Sigmoid colon (tissue), 7 donors: ENCODE results near the gene PPM1A. TPM values are rescaled to one million over a fixed set of nuclear protein-coding genes. Genes with fewer than 3 reads are reported as not detected.

Experiments
- DNase-seq: peaks from one replicate; pipeline ENCODE4 v3.0.0-alpha.2; 2019
- H3K27ac ChIP-seq, 4 donors: fragments of 200-600 bp; sonication (generic); one replicate each; pipeline ENCODE4 v1.5.1; 2016 to 2019; ENCODE audit warnings: mild to moderate bottlenecking in 1 of 4
- H3K27me3 ChIP-seq, 3 donors: fragments of 200-600 bp; sonication (generic); one replicate each; pipeline ENCODE4 v1.5.1; 2019; ENCODE audit warnings: mild to moderate bottlenecking in 1 of 3
- H3K36me3 ChIP-seq, 4 donors: fragments of 200-600 bp; sonication (generic); one replicate each; pipeline ENCODE4 v1.5.1; 2016 to 2019
- H3K4me1 ChIP-seq, 4 donors: fragments of 200-600 bp; sonication (generic); one replicate each; pipeline ENCODE4 v1.5.1; 2017 to 2019
- H3K4me3 ChIP-seq, 4 donors: fragments of 200-600 bp; sonication (generic); one replicate each; pipeline ENCODE4 v1.5.1; 2017 to 2019; ENCODE audit warnings: mild to moderate bottlenecking in 2 of 4, moderate library complexity in 1 of 4
- H3K9me3 ChIP-seq, 4 donors: fragments of 200-600 bp in 3 of 4; sonication (generic) in 3 of 4; one replicate each; pipeline versions ENCODE4 v1.5.1 to v1.6.1; 2013 to 2019
- CTCF ChIP-seq, 4 experiments: fragments of 450-650 bp in 3 of 4; fragments of 200-600 bp in 1 of 4; IDR thresholded peaks; one replicate each; pipeline ENCODE4 v1.5.1; 2016 to 2019; ENCODE audit warnings: antibody characterized with exemption in 4 of 4, mild to moderate bottlenecking in 3 of 4, moderate library complexity in 2 of 4
- EP300 ChIP-seq, 4 donors: sonication (generic); formaldehyde crosslinking; IDR thresholded peaks; one replicate each; pipeline ENCODE4 v1.6.1; 2017; ENCODE audit warnings: antibody characterized with exemption in 4 of 4
- POLR2A ChIP-seq, 2 donors: fragments of 450-650 bp; IDR thresholded peaks; one replicate each; pipeline ENCODE4 v1.6.1; 2016; ENCODE audit warnings: antibody characterized with exemption in 2 of 2, mild to moderate bottlenecking in 2 of 2, moderate library complexity in 2 of 2
- POLR2AphosphoS5 ChIP-seq, 4 donors: sonication (generic); formaldehyde crosslinking; IDR thresholded peaks; one replicate each; pipeline ENCODE4 v1.6.1; 2017; ENCODE audit warnings: antibody characterized with exemption in 4 of 4
- WGBS, 2 donors: extraction: QIAGEN DNeasy Blood & Tissue Kit; methylation state at CpG; one replicate each; pipeline ENCODE4 v1.1.7; 2013; 5-methylcytosine and 5-hydroxymethylcytosine counted together
- intact Hi-C: fragments of 100-400 bp; cut with DNase I; formaldehyde crosslinking; loops from one replicate; pipeline ENCODE4 v1.15.1; 2023
- polyA plus RNA-seq, 3 donors: library from polyadenylated mRNA; stranded (reverse); fragments of 200-250 nt; gene quantifications; one replicate each; pipeline ENCODE4 v1.2.3, GENCODE V29; 2013
- total RNA-seq, 4 donors: library from RNA; depleted of rRNA; stranded (reverse); fragments of >200 nt; gene quantifications; one replicate each; pipeline ENCODE4 v1.1.0, GENCODE V29; 2016
- donor health status: healthy with polysubstance abuse.
- donor health status: Bipolar disorder and iron deficiency.
- donor health status: healthy.

Gene PPM1A
- total and polyA plus RNA-seq, 7 donors = 34.9 to 116 (median 55.6) TPM

- no peaks in the 10 kb centered on the region for H3K27me3 ChIP-seq
- H3K36me3 ChIP-seq = no peaks in the 10 kb centered on the region
- no peaks in the 10 kb centered on the region for H3K4me1 ChIP-seq
- DNase-seq = no peak
- no peak overlapping the region for H3K4me3 ChIP-seq
- H3K9me3 ChIP-seq = no peaks in the 10 kb centered on the region
- H3K27ac ChIP-seq = no peak overlapping the region
- intact Hi-C loops = no loop called here
- no peak for TF ChIP-seq CTCF (IDR thresholded peaks at IDR 0.05)
- no peak for TF ChIP-seq EP300 (IDR thresholded peaks at IDR 0.05)
- TF ChIP-seq POLR2A (IDR thresholded peaks at IDR 0.05) = no peak
- TF ChIP-seq POLR2AphosphoS5 (IDR thresholded peaks at IDR 0.05) = no peak
- WGBS, 2 donors = 67 to 85% methylated on average over 7 of the region's 7 CpGs
These were observed 42.8 kb upstream of the PPM1A start for GRCh38 chr14:60206249-60206670.

- TF ChIP-seq EP300 (IDR thresholded peaks at IDR 0.05) (no peak), POLR2A (IDR thresholded peaks at IDR 0.05) (no peak), POLR2AphosphoS5 (IDR thresholded peaks at IDR 0.05) (no peak), CTCF (IDR thresholded peaks at IDR 0.05) (no peak)
- H3K27ac ChIP-seq = no peak overlapping the region
- no peaks in the 10 kb centered on the region for H3K4me1 ChIP-seq
- intact Hi-C loops = no loop called here
- no peak for DNase-seq
- no peaks in the 10 kb centered on the region for H3K27me3 ChIP-seq
- WGBS, 2 donors = 86 to 91% methylated on average over 6 of the region's 6 CpGs
- no peaks in the 10 kb centered on the region for H3K9me3 ChIP-seq
- no peaks in the 10 kb centered on the region for H3K36me3 ChIP-seq
- no peak overlapping the region for H3K4me3 ChIP-seq
These were observed 42.0 kb upstream of the PPM1A start for GRCh38 chr14:60206837-60207533.

DNA sequence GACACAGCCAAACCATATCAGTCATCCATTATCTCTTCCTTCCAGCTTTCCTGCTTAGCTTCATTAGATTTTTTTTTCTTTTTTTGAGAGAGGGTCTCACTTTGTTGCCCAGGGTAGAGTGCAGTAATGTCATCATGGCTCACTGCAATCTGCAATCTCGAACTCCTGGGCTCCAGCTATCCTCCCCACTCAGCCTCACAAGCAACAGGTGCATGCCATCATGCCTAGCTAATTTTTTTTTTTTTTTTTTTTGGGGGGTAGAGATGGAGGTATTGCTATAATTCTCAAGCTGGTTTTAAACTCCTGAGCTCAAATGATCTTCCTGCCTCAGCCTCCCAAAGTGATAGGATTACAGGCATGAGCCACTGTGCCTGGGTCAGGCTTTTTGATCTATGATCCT lies 38.3 kb upstream of the PPM1A start:
- Histone ChIP-seq H3K9me3 (no peaks in the 10 kb centered on the region), H3K4me3 (no peak overlapping the region), H3K36me3 (no peaks in the 10 kb centered on the region), H3K27ac (no peak overlapping the region), H3K4me1 (peaks cover 0 to 24% (median 18%) of the 10 kb centered on the region in 4 donors), H3K27me3 (no peaks in the 10 kb centered on the region)
- no peak for DNase-seq
- 83 to 88% methylated on average over 1 of the region's 1 CpG for WGBS, 2 donors
- intact Hi-C loops = no loop called here
- no peak for TF ChIP-seq POLR2A (IDR thresholded peaks at IDR 0.05)
- no peak for TF ChIP-seq POLR2AphosphoS5 (IDR thresholded peaks at IDR 0.05)
- no peak for TF ChIP-seq EP300 (IDR thresholded peaks at IDR 0.05)
- TF ChIP-seq CTCF (IDR thresholded peaks at IDR 0.05) = no peak

GRCh38 chr14:60211153-60211552 lies 37.9 kb upstream of the PPM1A start:
- TF ChIP-seq POLR2A (IDR thresholded peaks at IDR 0.05) (no peak), POLR2AphosphoS5 (IDR thresholded peaks at IDR 0.05) (no peak), CTCF (IDR thresholded peaks at IDR 0.05) (no peak), EP300 (IDR thresholded peaks at IDR 0.05) (no peak)
- no peak for DNase-seq
- Histone ChIP-seq H3K4me1 (peaks cover 0 to 28% (median 19%) of the 10 kb centered on the region in 4 donors), H3K9me3 (no peaks in the 10 kb centered on the region), H3K36me3 (no peaks in the 10 kb centered on the region), H3K27ac (no peak overlapping the region), H3K4me3 (no peak overlapping the region), H3K27me3 (no peaks in the 10 kb centered on the region)
- intact Hi-C loops = no loop called here
- 95 to 97% methylated on average over 3 of the region's 3 CpGs for WGBS, 2 donors
